Activated CD4-positive, alpha-beta T cell treated with anti-CD3 and anti-CD28 coated beads for 24 hours (primary cell): ENCODE measurements around the gene F2R.
"Not testable (repeated sequence)": the region's sequence is repeated elsewhere in the genome, so short reads cannot be mapped to it uniquely, and the experiment has no call there.

Source experiments
- DNase-seq, 2 donors: peaks; one replicate each; pipeline ENCODE4 v3.0.0-alpha.2; 2020; ENCODE audit warnings: low read depth in 2 of 2

F2R gene

GRCh38 chr5:76718880-76719279, 3.0 kb downstream of the F2R start:
- no peak for DNase-seq

- no peak for DNase-seq
These were observed 5.2 kb downstream of the F2R start for GRCh38 chr5:76720988-76721569.

DNA sequence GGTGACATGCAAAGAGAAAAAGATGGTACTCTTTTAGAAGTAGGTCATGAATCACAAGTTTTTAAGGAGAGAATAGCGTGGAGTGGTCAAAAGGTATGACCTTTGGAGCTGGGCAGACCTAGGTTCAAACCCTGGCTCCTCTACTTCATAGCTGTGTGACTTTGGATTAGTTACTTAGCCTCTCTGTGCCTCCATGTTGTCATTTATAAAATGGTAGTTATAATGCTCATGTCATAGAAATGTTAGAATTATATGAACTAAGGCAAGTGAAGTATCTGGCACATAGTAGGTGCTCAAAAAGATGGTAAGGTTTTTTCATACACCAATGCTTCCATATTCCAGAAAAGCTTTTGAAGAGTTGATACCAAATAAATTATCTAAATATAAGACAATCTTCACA, 7.3 kb downstream of the F2R start:
- no peak for DNase-seq

- DNase-seq = no peak
These were observed 8.0 kb downstream of the F2R start for GRCh38 chr5:76723906-76724305.

- no peak for DNase-seq
These were observed 8.9 kb downstream of the F2R start for GRCh38 chr5:76724871-76725270.

DNA sequence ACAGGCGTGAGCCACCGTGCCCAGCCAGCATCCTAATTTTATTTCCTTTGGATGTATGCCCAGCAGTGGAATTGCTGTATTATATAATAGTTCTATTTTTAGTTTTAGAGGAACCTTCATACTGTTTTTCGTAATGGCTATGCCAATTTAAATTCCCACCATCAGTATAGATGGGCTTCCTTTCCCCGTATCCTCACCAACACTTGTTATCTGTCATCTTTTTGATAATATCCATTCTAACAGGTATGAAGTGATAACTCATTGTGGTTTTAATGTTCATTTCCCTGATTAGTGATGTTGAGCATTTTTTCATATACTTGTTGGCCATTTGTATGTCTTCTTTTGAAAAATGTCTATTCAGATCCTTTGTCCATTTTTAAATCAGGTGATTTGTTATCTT, 13.0 kb downstream of the F2R start:
- no peak for DNase-seq

DNA sequence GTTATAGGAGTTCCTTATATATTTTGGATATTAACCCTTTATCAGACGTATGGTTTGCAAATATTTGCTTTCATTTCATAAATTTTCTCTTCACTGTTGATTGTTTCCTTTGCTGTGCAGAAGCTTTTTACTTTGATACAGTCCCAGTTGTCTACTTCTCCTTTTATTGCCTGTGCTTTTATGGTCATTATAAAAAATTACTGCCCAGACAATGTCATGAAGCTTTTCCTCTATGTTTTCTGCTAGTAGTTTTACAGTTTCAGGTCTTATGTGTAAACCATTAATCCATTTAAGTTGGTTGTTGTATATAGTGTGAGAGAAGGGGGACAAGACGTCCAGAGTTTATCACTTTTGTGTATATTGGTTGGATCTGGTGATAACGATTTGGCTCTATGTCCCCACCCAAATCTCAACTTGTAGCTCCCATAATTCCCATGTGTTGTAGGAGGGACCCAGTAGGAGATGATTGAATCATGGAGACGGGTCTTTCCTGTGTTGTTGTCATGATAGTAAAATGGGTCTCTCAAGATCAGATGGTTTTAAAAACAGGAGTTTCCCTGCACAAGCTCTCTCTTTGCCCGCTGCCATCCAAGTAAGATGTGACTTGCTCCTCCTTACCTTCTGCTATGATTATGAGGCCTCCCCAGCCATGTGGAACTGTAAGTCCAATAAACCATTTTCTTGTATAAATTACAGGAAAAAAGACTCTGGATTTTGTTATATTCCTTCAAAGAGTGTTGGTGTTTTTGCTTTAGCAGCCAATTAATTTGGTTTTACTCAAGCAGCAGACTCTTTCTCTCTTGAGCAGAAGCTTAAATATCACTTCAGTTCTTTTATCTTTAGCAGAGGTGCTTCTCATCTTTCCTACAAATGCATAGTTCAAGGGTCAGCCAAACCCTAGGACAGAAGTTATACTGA, 13.7 kb downstream of the F2R start:
- DNase-seq = no peak

- no peak for DNase-seq
These were observed 16.6 kb downstream of the F2R start for GRCh38 chr5:76732405-76733048.

- DNase-seq = no peak
These were observed 17.1 kb downstream of the F2R start for GRCh38 chr5:76733049-76733417.

- no peak for DNase-seq
These were observed 20.0 kb downstream of the F2R start for GRCh38 chr5:76735762-76736545.

DNA sequence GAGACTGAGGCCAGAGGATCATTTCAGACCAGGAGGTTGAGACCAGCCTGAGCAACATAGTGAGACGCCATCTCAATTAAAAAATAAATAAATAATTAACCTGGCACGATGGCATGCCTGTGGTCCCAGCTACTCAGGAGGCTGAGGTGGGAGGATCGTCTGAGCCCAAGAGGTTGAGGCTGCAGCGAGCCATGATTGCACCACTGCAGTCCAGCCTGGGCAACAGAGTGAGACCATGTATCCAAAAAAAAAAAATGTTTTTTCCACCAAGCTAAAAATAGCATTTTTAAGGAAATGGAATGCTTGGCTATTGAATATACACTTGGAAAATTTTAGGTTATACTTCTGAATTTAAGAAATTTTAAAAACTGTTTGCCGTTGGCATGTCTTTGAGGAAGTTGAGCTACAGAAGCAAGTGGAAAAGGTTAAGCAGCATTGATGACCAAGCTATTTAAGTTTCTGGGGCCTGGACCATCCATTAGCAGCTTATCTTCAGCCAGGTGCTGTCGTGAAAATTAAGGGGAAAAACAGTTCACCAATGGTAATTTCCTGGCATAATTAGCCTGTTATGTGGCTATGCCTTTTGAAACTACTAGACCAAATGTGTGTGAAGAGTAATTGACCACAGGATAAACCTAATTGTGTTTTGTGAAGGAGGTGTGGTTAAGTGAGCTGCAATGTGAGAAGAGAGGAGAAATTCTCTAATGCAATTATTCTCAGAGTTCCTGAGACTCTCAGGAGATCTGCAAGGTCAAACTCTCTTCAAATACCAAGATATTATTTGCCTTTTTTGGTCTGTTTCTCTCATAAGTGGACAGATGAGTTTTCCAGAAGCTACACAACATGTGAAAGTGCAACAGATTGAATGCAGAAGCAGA, 21.0 kb downstream of the F2R start:
- no peak for DNase-seq

DNA sequence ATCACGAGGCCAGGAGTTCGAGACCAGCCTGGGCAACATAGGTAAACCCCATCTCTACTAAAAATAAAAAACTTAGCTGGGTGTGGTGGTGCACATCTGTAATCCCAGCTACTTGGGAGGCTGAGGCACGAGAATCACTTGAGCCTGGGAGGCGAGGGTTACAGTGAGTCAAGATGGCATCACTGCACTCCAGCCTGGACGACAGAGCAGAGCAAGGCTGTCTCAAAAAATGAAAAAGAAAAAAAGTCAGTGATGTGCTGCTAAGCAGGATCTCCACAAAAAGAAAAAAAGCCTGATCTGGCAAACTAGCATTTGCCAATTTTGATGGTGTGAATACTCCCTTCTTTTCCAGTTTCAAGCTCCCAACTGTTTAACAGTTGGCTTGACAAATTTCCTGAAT, 21.9 kb downstream of the F2R start:
- no peak for DNase-seq

DNA sequence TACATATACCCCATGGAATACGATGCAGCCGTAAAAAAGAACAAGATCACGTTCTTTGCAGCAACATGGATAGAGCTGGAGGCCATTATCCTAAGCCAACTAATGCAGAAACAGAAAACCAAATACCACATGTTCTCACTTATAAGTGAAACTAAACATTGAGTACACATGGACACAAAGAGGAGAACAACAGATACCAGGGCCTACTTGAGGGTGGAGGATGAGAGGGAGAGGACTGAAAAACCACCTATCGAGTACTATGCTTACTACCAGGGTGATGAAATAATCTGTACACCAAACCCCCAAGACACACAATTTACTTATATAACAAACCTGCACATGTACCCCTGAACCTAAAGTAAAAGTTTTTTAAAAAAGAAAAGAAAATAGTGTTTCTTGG, 25.6 kb downstream of the F2R start:
- not testable (repeated sequence) for DNase-seq

GRCh38 chr5:76742583-76742982, 26.7 kb downstream of the F2R start:
- no peak for DNase-seq

- no peak for DNase-seq
These were observed 28.7 kb downstream of the F2R start for GRCh38 chr5:76744632-76745031.

DNA sequence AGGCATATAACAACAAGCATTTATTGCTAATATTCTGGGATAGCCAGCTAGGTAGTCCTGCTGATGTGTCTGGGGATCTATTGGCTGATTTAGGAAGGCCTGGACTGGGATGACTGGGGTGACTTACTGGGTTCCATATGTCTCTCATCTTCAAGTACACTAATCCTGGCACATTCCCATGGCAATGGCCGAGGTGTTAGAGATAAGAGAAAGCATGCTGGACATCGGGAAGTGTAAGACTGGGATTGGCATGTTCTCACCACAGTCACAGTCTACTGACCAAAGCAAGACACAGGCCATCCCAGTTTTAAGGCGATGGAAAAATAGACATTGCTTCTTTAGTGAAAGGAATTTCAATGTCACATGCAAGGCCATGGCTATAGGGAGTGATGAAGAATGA, 29.7 kb downstream of the F2R start:
- DNase-seq = no peak

- DNase-seq = no peak
These were observed 30.8 kb downstream of the F2R start for GRCh38 chr5:76746677-76747076.

GRCh38 chr5:76747706-76748105, 31.8 kb downstream of the F2R start:
- no peak for DNase-seq

GRCh38 chr5:76751291-76751690, 35.4 kb downstream of the F2R start:
- no peak for DNase-seq

GRCh38 chr5:76754668-76755078, 38.7 kb downstream of the F2R start:
- DNase-seq = no peak
